Measurements from ENCODE around the gene REEP1.
"Not testable (repeated sequence)": the region's sequence is repeated elsewhere in the genome, so short reads cannot be mapped to it uniquely, and the experiment has no call there.

Gene REEP1

GRCh38 chr2:86218124-86218523, 119.3 kb downstream of the REEP1 start:
- no peak for DNase-seq

- DNase-seq, result no peak
These were observed 120.6 kb downstream of the REEP1 start for GRCh38 chr2:86216575-86217555.

GRCh38 chr2:86214503-86214832, 123.0 kb downstream of the REEP1 start:
- no peak for DNase-seq

- no peak for DNase-seq
These were observed 123.5 kb downstream of the REEP1 start for GRCh38 chr2:86213699-86214502.

- DNase-seq, result no peak
These were observed 124.4 kb downstream of the REEP1 start for GRCh38 chr2:86213056-86213455.

- no peak for DNase-seq
These were observed 125.6 kb downstream of the REEP1 start for GRCh38 chr2:86211796-86212188.

GRCh38 chr2:86211033-86211795, 126.2 kb downstream of the REEP1 start:
- no peak for DNase-seq

- DNase-seq, result no peak
These were observed 133.0 kb downstream of the REEP1 start for GRCh38 chr2:86204458-86204857.

GRCh38 chr2:86203614-86204013, 133.8 kb downstream of the REEP1 start:
- no peak for DNase-seq

GRCh38 chr2:86202702-86203101, 134.7 kb downstream of the REEP1 start:
- no peak for DNase-seq

- no peak for DNase-seq
These were observed 135.1 kb downstream of the REEP1 start for GRCh38 chr2:86202336-86202692.

- no peak for DNase-seq
These were observed 135.6 kb downstream of the REEP1 start for GRCh38 chr2:86201671-86202335.

- not testable (repeated sequence) for DNase-seq
These were observed 136.9 kb downstream of the REEP1 start for GRCh38 chr2:86200564-86200963.

GRCh38 chr2:86199834-86200177, 137.6 kb downstream of the REEP1 start:
- no peak for DNase-seq

- peak; percentile 24 for DNase-seq
These were observed 141.5 kb downstream of the REEP1 start for GRCh38 chr2:86195808-86196387.

GRCh38 chr2:86195055-86195807, 142.2 kb downstream of the REEP1 start, which contains the start of gene IMMT:
Gene IMMT (minus strand): TSS chr2:86195462. CDS start chr2:86195382, 80 bp downstream.
- DNase-seq, result peak; percentile 96

- DNase-seq, result no peak
These were observed 142.7 kb downstream of the REEP1 start for GRCh38 chr2:86194751-86195054.

- no peak for DNase-seq
These were observed 143.4 kb downstream of the REEP1 start for GRCh38 chr2:86193901-86194567.

- no peak for DNase-seq
These were observed 147.5 kb downstream of the REEP1 start for GRCh38 chr2:86189782-86190416.

- DNase-seq, result peak; percentile 34
These were observed 151.0 kb downstream of the REEP1 start for GRCh38 chr2:86186431-86186830.

Measured in activated CD4-positive, alpha-beta T cell treated with anti-CD3 and anti-CD28 coated beads, Interleukin-2, Interleukin-6, amounts not matched to agents 100 ng/mL and 50 ng/mL, durations not matched to agents 16 hours and 8 hours (primary cell).